Activated gamma-delta T cell treated with anti-CD3 and anti-CD28 coated beads, Interleukin-2, amount 50 U/mL, for 16 hours (primary cell): ENCODE measurements around the gene SSBP4.

ENCODE experiments used
- DNase-seq: peaks from one replicate; pipeline ENCODE4 v3.0.0-alpha.2; 2020; ENCODE audit warnings: low read depth

Gene SSBP4

GRCh38 chr19:18433015-18433691, 14.0 kb downstream of the SSBP4 start:
- DNase-seq = no peak

GRCh38 chr19:18433735-18434398, 14.7 kb downstream of the SSBP4 start:
- no peak for DNase-seq

GRCh38 chr19:18434411-18435175, 15.4 kb downstream of the SSBP4 start:
- DNase-seq = no peak

GRCh38 chr19:18435178-18435841, 16.1 kb downstream of the SSBP4 start:
- no peak for DNase-seq

GRCh38 chr19:18435842-18436670, 16.9 kb downstream of the SSBP4 start:
- no peak for DNase-seq

- peak; percentile 72 for DNase-seq
Measured at GRCh38 chr19:18436671-18437490, 17.7 kb downstream of the SSBP4 start.

GRCh38 chr19:18437491-18438330, 18.5 kb downstream of the SSBP4 start, which contains the start of gene ISYNA1:
TSS of gene ISYNA1 (minus strand) at chr19:18438133. CDS start at chr19:18437979, 154 bp downstream.
- DNase-seq = no peak

GRCh38 chr19:18438331-18439024, 19.3 kb downstream of the SSBP4 start:
- no peak for DNase-seq

- DNase-seq = no peak
Measured at GRCh38 chr19:18439025-18439909, 20.1 kb downstream of the SSBP4 start.

- no peak for DNase-seq
Measured at GRCh38 chr19:18439910-18440237, 20.7 kb downstream of the SSBP4 start.

- no peak for DNase-seq
Measured at GRCh38 chr19:18440415-18440877, 21.2 kb downstream of the SSBP4 start.

- no peak for DNase-seq
Measured at GRCh38 chr19:18440936-18441803, 22.0 kb downstream of the SSBP4 start.

- no peak for DNase-seq
Measured at GRCh38 chr19:18441804-18442788, 22.9 kb downstream of the SSBP4 start.

GRCh38 chr19:18442941-18443340, 23.7 kb downstream of the SSBP4 start:
- DNase-seq = no peak

- no peak for DNase-seq
Measured at GRCh38 chr19:18443406-18443805, 24.2 kb downstream of the SSBP4 start.

GRCh38 chr19:18443831-18444230, 24.6 kb downstream of the SSBP4 start:
- DNase-seq = no peak
